Measurements from ENCODE around the gene KL.

GRCh38 chr13:33033986-33034385 lies 17.8 kb downstream of the KL start:
- TF ChIP-seq ATF3 (IDR thresholded peaks at IDR 0.05) (no peak), ZBTB33 (IDR thresholded peaks at IDR 0.05; ENCODE audit: extremely low read depth, insufficient replicate concordance, low read length) (no peak), ZFX (IDR thresholded peaks at IDR 0.05) (no peak)

Measured in HCT116 (cell line).